ENCODE data around the gene VAMP4. TPM values are rescaled to one million over a fixed set of nuclear protein-coding genes. Genes with fewer than 3 reads are reported as not detected.

VAMP4 gene
- total and polyA plus RNA-seq, 10 of the 15 experiments (the other 5 are each of a cell fraction or from before 2014, with no cell fraction given) = 0.90 to 7.9 (median 4.3) TPM

DNA sequence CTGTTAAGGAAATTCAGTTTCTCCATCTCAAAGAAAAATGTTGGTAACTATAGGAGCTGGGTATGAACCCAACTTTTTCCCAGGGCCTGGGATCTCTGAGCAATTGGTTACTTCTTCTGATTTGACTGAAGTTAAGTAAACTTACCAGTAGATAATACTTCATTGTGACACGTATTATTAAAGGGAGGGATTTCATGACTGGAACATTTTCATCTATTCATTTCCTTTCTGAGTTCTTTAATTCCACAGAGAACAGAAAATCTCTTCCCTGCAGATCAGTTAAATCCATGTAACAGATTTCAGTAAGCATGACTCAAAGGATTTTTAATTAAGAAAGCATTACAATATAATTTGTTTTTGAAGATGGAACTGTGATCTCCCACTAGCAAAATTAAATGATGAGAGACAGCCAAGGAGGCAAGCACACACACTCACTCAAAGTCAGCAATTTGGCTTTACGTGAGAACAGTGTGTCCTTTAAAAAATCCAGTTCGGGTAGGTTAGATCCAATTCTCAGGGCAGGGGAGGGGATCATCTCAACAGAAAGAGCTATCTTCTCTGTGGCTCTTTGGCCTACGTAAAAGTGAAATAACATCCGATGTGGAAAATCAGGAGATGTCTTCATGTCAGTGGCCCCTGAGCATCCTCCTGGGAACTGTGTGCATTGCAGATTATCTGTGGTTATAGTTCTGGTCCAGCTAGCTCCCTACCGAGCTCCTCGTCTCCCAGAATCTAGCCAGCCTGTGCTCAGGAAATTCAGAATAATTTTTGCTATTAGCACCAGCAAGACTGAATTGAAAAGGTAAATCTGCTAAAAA, 78.6 kb downstream of the VAMP4 start (continued):
- TF ChIP-seq BHLHE40 (IDR thresholded peaks at IDR 0.05; ENCODE audit: borderline replicate concordance in 1 of 2, low read depth in 2 of 2, low read length in 1 of 2) (no peak), MXI1 (IDR thresholded peaks at IDR 0.05; ENCODE audit: low read depth, low read length) (no peak), YBX1 (IDR thresholded peaks at IDR 0.05) (no peak), KLF5 (IDR thresholded peaks at IDR 0.05; ENCODE audit: partially characterized antibody) (no peak), MTA3 (IDR thresholded peaks at IDR 0.05; ENCODE audit: borderline replicate concordance, low read length) (no peak)
- TF ChIP-seq, protein P1, sequence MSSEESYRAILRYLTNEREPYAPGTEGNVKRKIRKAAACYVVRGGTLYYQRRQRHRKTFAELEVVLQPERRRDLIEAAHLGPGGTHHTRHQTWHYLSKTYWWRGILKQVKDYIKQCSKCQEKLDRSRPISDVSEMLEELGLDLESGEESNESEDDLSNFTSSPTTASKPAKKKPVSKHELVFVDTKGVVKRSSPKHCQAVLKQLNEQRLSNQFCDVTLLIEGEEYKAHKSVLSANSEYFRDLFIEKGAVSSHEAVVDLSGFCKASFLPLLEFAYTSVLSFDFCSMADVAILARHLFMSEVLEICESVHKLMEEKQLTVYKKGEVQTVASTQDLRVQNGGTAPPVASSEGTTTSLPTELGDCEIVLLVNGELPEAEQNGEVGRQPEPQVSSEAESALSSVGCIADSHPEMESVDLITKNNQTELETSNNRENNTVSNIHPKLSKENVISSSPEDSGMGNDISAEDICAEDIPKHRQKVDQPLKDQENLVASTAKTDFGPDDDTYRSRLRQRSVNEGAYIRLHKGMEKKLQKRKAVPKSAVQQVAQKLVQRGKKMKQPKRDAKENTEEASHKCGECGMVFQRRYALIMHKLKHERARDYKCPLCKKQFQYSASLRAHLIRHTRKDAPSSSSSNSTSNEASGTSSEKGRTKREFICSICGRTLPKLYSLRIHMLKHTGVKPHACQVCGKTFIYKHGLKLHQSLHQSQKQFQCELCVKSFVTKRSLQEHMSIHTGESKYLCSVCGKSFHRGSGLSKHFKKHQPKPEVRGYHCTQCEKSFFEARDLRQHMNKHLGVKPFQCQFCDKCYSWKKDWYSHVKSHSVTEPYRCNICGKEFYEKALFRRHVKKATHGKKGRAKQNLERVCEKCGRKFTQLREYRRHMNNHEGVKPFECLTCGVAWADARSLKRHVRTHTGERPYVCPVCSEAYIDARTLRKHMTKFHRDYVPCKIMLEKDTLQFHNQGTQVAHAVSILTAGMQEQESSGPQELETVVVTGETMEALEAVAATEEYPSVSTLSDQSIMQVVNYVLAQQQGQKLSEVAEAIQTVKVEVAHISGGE (CRISPR knock-in tag; IDR thresholded peaks at IDR 0.05) = no peak

DNA sequence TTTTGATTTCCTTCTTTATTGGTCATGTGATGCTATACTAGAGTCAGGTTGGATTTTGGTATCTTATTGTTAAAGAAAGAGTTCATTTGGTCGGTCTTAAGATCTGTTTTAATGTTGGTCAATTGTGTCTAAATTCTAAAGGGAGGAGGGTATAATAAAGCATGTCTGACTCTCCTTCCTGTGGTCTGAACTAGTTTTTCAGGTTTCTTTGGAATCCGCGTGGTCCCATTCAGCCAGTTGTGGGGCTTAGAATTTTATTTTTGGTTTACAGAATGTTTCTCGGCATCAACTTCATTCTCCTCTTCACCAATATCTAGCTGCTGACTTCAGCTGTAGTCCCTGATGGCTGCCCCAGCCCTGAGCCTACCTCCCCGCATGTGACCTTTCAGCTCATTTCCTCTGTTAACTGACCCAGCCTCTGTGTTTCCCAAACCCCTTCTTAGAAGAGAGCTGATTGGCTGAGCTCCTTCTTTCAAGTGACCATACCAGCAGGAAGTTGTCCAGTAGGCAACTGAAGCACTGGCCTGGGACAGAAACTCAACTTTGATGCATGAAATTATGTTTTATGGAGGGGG, 80.7 kb downstream of the VAMP4 start:
- 63% methylated on average over 5 of the region's 5 CpGs for WGBS (ENCODE audit: insufficient coverage, insufficient replicate concordance, low lambda C conversion rate, missing lambda C conversion rate)
- H3K27ac ChIP-seq (ENCODE audit: control insufficient read depth, insufficient read depth) = no peak overlapping the region
- no TSS peak for BruUV-seq (replicated peaks)
- H3K4me1 ChIP-seq (ENCODE audit: control insufficient read depth, insufficient read depth, low read length) = no peaks in the 10 kb centered on the region
- H3K4me3 ChIP-seq = no peak overlapping the region
- H3K27me3 ChIP-seq (replicated peaks in 1 of 2; ENCODE audit: control insufficient read depth in 2 of 2, insufficient read depth in 2 of 2, low read length in 1 of 2) = no peaks in the 10 kb centered on the region; a peak in 1 of 4 replicates
- ChIA-PET CTCF (interaction anchor here (0.7 to 1.4 kb wide), 4 partner anchors 14 to 17 kb away, joined by 3 to 4 read pairs (median 3); no protein-coding TSS in a partner anchor), SMC1A (ENCODE audit: uncharacterized antibody, unreplicated experiment) (interaction anchor here (0.6 kb wide), 1 partner anchor 22 kb away, joined by 3 read pairs; no protein-coding TSS in a partner anchor), POLR2A (interaction anchor here (0.5 kb wide), 1 partner anchor 61 kb away, joined by 3 read pairs; no protein-coding TSS in a partner anchor), RAD21 (ENCODE audit: unreplicated experiment) (interaction anchor here (1.3 kb wide), 1 partner anchor 82 kb away, joined by 3 read pairs; no protein-coding TSS in a partner anchor)
- no peaks in the 10 kb centered on the region for H3K79me2 ChIP-seq (ENCODE audit: control insufficient read depth, insufficient read depth, low read length)
- no peak for ATAC-seq
- H3K4me2 ChIP-seq (ENCODE audit: control insufficient read depth, insufficient read depth) = no peak overlapping the region
- no peak for DNase-seq (ENCODE audit: low read depth, low spot score)
- in situ Hi-C loops (cut with MboI) (no loop called here), intact Hi-C loops (cut with micrococcal nuclease; ENCODE audit: unreplicated experiment) (no loop called here)
- no peaks in the 10 kb centered on the region for H3K36me3 ChIP-seq (ENCODE audit: control insufficient read depth in 2 of 2, insufficient read depth in 2 of 2, low read length in 1 of 2)
- no peaks in the 10 kb centered on the region for H4K20me1 ChIP-seq (ENCODE audit: control insufficient read depth, insufficient read depth)
- H3K9me3 ChIP-seq (replicated peaks; ENCODE audit: control insufficient read depth, insufficient read depth, low read length) = no peaks in the 10 kb centered on the region
- no peak for FAIRE-seq
- no peak overlapping the region for H3K9ac ChIP-seq (ENCODE audit: control insufficient read depth, insufficient read depth, low read length)
- H2AFZ ChIP-seq (ENCODE audit: control insufficient read depth, low read depth, low read length) = no peak overlapping the region
- TF ChIP-seq, protein P2, sequence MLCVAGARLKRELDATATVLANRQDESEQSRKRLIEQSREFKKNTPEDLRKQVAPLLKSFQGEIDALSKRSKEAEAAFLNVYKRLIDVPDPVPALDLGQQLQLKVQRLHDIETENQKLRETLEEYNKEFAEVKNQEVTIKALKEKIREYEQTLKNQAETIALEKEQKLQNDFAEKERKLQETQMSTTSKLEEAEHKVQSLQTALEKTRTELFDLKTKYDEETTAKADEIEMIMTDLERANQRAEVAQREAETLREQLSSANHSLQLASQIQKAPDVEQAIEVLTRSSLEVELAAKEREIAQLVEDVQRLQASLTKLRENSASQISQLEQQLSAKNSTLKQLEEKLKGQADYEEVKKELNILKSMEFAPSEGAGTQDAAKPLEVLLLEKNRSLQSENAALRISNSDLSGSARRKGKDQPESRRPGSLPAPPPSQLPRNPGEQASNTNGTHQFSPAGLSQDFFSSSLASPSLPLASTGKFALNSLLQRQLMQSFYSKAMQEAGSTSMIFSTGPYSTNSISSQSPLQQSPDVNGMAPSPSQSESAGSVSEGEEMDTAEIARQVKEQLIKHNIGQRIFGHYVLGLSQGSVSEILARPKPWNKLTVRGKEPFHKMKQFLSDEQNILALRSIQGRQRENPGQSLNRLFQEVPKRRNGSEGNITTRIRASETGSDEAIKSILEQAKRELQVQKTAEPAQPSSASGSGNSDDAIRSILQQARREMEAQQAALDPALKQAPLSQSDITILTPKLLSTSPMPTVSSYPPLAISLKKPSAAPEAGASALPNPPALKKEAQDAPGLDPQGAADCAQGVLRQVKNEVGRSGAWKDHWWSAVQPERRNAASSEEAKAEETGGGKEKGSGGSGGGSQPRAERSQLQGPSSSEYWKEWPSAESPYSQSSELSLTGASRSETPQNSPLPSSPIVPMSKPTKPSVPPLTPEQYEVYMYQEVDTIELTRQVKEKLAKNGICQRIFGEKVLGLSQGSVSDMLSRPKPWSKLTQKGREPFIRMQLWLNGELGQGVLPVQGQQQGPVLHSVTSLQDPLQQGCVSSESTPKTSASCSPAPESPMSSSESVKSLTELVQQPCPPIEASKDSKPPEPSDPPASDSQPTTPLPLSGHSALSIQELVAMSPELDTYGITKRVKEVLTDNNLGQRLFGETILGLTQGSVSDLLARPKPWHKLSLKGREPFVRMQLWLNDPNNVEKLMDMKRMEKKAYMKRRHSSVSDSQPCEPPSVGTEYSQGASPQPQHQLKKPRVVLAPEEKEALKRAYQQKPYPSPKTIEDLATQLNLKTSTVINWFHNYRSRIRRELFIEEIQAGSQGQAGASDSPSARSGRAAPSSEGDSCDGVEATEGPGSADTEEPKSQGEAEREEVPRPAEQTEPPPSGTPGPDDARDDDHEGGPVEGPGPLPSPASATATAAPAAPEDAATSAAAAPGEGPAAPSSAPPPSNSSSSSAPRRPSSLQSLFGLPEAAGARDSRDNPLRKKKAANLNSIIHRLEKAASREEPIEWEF (IDR thresholded peaks at IDR 0.05; ENCODE audit: insufficient replicate concordance, low read depth, low read length) = no peak
- TF ChIP-seq ESRRA (IDR thresholded peaks at IDR 0.05; ENCODE audit: low read length) (no peak), PAX8 (IDR thresholded peaks at IDR 0.05) (no peak), IKZF2 (IDR thresholded peaks at IDR 0.05) (no peak), IRF4 (IDR thresholded peaks at IDR 0.05; ENCODE audit: low read depth, low read length) (no peak), SREBF1 (IDR thresholded peaks at IDR 0.05; ENCODE audit: low read length) (no peak), KAT2A (conservative IDR thresholded peaks at IDR 0.05; ENCODE audit: control insufficient read depth, low read depth, low read length) (no peak)
